HG02610 (cell line): Measurements from ENCODE around the gene NXPH2.

ENCODE experiments used
- ATAC-seq: cut with Tn5 transposase; IDR thresholded peaks from one replicate; pipeline ENCODE4 v1.9.1; 2021; ENCODE audit warnings: mild to moderate bottlenecking, moderate library complexity; ENCODE audit not compliant: unreplicated experiment

NXPH2 gene

DNA sequence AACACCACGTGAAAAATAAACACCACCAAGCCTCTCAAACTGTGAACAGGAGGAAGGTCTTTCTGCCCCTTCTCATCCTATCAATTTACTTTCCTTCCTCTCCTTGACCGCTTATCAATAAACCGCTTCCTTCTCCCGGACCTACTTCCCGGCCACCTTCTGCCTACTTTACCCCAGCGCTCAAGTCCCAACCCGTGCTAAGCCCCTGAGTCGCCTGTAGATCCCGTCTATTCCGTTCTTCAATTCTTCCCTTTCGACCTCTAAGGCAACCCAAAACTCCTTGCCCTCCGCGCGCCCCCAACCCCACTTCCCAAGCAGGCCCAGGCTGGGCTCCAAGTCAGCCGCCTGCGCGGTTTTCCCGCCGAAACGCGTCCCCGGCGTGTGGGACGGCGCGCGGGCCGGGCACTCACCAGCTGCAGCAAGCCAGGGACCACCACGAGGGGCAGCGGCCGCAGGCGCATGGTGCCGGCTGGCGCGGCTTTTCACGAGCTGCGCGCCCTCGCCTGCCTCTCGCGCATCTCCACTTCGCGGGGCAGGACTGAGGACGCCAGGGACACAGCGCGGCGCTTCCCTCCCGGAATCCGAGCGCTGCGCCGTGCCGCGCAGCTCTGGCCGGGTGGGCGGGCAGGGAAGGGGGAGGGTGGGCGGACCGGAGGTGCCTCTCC is at the start of gene NXPH2:
NXPH2 (minus strand) TSS at position 610 of the 665 bp plus-strand sequence; CDS start at position 461, 149 bp downstream.
- no peak for ATAC-seq

DNA sequence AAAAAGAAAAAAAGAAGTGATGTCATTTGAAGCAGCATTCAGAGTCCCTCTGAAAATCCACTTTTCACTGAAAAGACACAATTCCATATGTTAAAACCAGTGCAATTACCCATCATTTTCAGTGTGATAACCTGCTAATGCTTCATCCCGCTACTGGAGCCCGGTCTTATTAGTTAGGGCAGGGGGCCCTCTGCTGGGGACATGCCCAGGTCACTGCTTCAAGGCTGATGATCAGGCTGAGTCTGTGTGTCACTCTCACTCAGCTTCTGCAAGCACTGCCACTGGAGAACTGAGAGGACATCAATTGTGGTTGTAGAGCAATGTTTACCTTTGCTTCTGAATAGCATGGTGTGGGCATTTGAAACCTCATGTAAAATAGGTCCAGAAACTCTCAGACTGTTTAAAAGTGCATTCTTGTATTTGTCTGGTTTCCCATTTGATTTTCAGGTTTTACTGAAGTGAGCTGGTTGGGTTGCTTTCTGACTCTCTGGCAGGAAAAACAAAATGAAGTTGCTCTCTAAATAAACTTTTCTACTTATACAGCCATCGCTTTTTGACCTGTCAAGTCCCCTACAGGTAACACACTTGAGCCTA is 49.2 kb upstream of the NXPH2 start:
- peak; percentile 61 for ATAC-seq

DNA sequence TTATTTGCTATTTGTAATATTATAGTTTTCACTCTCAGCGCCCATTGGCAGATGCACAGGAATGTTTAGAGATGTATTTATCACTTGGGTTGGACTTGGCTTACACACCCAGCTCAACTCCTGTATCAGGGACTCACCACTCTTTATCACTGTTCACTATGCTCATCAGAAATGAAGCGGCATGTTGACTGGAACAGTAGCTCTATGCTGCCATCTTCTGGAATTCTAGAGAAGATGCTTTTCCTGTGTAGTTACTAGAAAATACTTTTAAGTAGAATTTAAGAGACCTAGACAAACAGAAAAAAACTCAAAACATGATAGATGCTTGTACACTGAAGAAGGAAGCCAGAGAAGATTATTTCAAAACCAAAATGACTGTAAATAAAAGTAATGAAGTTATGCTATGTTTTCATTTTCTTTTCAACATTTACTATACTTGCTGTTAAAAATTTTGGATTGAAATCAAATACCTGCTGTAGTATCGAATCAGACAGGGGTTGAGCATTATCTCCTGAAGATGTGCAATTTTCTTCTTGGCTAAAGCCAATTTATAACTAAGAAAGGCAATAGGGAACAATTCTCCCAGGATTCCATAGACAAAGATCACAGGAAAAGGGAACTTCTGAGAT is 47.4 kb upstream of the NXPH2 start:
- peak; percentile 77 for ATAC-seq

DNA sequence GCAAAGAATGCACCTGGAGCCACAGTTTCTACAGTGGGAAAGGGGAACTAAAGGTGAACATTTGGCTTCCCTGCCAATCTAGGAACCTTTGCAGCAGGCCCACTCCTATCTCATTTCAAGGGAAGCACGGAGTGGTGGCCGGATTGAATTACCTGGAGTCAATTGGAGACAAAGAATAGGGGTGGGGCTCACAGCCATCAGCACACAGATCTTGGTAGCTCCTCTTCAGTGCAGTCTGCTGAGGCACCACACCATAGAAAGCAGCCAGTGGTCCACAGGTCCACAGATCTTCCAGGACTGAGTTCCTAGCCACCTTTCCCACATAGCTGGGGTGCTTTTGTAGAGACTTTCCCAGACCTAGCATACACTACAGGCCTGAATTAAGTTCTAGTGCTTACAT is 43.5 kb upstream of the NXPH2 start:
- ATAC-seq, result no peak

DNA sequence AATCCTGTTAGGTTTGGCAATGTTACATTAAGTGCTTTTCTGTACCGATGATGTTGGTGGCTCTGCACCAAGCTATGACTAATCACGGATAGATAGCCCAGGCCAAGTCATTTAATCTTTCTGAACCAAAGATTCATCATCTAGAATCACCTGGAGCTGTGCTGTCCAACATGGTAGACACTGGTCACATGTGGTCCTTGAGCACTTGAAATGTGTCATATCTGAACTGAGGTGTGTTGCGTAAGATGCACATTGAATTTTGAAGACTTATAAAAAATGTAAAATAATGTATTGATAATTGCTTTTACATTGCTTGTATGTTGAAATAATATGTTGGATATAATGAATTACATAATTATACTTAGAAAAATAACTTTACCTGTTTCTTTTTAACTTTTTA is 39.8 kb upstream of the NXPH2 start:
- no peak for ATAC-seq

DNA sequence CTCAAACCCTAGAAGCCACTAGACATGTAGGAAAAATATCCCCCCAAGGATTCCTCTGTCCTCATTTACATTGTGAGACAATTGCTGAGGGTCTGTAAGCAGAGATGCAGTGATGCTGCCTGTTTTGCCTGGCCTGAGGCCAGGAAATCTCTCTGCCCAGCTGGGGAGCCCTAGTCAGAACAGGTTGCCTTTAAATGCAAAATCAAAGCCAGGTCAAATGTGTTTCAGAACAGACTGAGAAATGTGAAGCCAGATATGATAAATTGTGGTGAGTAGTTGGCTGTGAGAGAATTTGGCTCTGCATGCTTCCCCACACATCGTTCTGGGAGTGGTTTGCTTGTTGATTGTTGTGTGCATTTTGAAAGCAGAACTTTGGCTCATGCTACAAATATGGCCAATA is 38.4 kb upstream of the NXPH2 start:
- ATAC-seq, result no peak

DNA sequence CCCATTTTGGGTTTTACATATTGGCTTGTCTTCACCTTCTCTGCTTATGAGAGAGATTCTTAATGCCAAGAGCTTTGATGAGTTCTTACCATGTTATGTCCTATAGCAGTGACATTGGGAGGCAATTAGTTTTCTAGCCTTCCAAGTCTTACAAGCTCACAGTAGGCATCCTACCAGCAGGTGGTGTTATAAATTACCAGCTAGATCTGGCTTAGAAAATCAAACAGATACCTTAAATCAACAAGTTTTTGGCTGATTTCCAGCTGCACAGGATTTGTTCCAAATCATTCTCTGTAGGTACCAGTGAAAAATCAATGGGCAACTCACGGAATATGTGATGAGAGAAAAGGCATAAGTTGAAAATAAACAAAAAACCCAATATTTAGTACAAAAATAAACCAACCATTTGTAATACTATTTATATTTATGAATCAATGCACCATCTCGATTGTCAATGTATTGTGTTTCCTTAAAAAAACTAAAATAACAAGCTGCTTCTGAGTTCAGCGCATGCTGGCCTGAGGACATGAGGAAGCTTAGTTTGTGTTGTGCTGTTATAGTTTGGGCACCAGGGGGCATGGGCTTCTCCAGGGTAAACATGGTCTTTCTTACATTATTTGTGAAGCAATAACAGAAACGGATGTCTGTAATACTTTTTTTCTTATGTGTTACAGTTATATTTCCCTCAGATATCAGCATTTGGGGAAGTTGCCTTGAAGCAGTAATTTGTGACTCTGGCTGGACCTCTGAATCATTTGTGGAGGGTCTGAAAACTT is 34.1 kb upstream of the NXPH2 start:
- ATAC-seq, result peak; percentile 54

DNA sequence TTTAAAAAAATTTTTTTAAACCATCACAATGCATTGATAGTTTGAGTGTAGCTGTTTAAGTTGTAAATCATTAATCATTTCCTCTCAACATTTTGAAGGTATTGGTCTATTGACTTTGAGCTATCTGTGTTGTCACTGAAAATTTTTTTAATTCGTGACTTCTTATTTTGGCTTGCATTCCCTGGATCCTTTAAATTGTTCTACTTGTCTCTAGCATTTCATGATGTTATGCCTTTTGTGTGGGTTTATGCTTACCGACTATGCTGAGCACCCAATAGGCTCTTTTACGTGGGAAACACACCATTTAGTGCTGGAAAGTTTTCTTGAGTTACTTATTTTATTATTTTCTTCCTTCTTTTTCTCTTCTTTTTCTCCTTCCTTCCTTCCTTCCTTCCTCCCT is 31.2 kb upstream of the NXPH2 start:
- no peak for ATAC-seq

DNA sequence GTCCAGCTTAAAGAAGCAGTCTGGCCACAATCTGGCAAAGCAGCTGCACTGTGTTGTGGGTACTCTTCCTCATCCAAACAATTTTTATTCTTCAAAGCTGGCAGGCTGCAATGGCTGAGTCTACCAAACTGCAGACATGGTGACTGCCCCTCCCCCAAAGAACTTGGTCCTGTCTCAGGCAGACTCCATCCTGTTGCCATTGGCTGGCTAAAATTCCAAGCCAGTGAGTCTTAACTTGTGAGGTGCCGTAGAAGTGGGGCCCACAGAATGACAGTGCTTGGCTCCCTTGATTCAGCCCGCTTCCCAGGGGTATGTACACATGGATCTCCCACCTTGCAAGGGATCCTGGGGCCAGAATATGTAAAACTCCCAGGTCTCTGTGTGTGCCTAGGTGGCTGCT is 14.5 kb upstream of the NXPH2 start:
- no peak for ATAC-seq

DNA sequence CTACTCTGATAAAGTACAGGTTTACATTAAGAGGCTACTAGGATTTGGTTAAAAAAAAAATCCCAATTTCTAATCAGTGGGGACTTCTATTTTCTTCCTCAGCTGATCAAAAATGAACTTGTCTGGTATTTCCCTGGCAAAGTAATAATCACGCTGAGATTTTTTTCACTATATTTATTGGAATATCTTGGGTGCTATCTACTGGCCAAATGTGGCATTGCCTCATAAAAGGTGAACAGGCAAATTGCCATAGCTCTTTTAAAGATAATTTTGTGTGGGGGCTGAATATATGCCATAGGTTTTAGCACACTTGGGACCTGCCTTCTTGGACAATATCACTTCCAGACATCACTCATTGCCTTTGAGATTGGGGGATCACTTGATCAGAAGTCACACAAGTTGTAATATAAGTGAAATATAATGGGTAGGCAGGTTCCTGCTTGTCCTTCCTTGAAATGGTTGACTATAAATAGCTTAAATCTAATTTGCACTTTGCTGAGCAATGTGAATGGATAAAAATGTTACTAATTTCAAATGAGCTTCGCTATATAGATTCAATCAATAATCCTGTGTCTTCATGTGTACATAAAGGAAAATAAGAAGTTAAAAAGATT is 7.0 kb upstream of the NXPH2 start:
- peak; percentile 54 for ATAC-seq

DNA sequence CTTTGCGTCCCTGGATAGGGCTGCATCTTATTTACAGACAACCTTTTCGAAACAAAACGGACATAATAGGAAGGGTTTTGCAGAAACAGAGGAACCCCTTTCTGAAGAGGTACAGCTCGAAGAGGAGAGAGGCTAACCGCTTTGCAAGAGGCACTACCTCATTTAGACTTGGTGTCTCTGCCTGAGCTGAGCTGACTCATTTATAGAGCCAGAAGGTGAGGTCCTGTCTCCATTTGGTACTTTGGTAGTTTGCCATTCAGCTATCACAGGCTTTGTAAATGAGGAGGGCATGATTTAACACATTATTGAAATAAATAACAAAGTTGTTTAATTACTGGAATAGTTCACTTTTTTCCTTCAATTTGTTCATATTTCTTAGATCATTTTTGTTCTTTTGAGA is 2.2 kb upstream of the NXPH2 start:
- ATAC-seq, result no peak

DNA sequence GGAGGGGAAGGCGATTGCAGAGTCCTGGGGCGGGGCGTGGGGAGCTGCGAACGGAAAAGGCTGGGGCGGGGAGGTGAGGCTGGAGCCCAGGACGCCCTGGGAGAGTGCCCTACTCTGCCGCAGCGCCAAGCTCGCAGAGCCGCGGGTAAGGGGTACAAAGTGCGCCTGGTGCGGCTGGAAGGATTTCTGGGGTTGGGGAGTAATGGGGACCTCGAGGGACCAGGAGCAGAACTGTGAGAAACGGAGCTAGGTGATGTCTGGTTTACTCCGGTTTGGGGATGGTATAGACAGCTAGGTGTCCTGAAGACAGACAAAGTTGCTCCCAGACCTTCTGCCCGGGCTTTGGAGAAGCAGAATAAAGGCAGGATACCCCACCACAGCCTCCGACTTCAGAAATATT is 718 bp upstream of the NXPH2 start:
- ATAC-seq, result no peak

DNA sequence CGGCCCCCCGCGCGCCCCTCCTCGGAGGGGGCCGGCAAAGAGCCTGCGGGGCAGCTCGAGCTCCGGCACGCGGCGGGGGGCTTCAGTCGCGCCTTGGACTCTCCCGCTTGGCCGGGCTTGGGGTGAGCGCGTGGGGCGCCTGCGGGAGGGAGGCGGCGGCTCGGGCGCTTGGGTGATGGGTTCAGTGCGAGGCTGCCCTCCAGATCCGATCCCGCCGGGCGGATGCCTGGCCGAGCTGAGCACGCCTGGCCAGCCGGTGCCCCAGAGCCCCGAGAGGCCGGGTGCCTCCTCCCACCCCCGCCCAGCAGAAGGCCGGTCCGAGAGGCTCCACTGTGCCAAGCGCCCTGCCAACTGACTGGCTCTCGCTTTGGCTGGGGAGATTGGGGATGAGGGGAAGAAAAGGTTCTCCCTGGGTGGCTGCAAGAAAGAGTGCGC is 273 bp upstream of the NXPH2 start:
- no peak for ATAC-seq

DNA sequence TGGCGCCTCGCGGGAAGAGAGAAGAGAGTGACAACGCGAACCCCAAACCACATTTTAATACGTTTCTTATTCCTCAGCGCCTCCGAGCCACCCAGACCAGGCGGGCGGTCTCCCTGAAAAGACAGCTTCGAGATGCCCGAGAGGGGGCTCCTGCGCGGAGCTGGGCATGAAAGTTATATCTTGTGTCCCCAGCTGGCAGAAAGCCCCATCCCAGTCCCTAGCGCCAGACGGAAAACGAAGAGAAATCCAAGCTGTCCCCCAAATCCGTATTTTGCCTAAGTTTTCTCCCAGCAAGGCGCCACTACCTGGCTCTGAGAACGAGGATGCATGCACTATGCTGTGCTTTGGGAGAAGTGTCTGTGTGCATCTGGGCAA is 797 bp downstream of the NXPH2 start:
- ATAC-seq, result no peak

DNA sequence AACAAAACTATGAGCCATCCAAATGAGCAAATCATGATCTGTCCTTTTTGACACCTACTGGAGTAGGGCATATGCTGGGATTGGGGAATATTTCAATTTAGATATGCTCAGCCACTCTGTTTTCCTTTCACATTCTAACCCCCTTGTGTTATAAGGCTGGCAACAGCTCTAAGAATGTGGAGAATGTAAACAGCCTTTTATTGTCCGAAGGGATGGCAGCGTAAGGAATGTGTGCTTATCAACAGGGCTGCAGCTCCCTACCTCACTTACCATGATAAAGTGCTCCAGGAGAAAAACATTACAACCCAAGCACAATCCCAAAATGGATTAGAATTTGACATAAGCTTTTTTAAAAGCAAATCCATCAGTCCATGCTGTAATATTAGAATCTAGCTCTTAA is 2.2 kb downstream of the NXPH2 start:
- no peak for ATAC-seq

DNA sequence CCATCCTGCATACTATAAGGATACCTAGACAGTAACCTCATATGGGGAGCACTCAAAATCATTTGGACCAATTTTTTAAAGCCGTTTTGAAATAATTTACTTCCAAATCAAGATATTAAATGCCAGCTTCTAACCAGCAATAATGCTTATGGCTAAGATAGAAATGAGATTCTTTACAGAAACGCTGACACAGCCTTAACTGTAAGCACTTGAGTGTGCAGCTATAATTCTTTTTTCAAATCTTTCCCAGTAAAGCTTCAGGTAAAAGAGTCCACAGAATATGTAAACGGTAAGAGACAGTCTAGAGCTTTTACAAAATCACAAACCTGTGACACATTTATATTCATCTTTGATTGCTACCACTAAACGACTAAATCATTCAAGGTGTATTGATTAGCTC is 4.5 kb downstream of the NXPH2 start:
- no peak for ATAC-seq

DNA sequence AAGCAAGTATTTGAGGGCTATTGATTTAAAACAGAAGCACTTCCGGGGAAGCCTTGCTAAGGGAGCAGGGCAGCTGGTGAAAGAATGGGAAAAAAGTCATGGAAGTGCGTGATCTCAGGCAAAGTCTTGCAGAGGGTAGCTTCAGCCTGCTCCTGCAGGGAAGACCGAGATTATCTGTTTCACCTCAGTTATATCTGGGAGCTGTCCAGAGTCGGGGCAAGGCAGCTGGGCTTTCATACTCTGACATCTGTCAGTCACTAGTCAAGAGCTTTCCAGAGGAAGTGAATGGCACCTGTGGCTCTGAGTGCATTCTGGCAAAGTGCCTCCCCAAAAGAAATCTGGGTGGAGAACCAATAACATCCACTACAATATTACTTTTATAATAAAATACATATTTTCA is 8.7 kb downstream of the NXPH2 start:
- ATAC-seq, result no peak

DNA sequence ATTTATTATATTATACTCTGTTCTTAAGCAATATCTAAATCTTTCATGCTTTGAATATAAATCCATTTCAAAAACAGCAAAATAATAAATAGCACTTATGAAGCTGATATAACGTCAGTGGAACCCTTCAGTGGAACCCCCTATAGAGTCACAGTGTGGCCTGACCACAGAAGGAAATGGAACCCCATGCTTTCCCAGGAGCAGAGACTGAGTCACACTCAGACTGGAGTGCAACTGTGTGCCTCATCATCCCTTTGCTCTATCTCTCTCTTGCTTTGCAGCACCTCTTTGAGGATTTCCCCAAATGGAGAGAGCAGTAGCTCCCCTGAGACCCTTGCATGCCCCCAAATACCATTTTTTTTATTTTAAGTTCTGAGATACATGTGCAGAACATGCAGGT is 13.1 kb downstream of the NXPH2 start:
- ATAC-seq, result no peak

DNA sequence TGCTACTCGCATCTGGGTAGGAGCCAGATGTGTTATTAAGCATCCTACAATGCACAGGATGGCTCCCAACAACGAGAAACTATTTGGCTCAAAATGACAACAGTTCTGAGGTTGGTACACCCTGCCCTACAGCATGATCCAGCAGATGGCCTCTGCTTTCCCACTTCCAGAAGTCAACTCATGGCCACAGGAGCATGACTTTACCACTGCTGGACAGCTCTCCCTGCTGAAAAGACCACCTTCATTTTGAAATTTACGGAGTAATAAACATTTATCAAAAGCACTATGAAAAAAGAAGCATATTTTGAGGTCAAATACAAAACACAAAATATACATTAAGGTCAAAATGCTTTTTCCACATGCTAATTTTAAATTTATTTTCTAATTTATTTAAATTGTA is 13.7 kb downstream of the NXPH2 start:
- no peak for ATAC-seq

DNA sequence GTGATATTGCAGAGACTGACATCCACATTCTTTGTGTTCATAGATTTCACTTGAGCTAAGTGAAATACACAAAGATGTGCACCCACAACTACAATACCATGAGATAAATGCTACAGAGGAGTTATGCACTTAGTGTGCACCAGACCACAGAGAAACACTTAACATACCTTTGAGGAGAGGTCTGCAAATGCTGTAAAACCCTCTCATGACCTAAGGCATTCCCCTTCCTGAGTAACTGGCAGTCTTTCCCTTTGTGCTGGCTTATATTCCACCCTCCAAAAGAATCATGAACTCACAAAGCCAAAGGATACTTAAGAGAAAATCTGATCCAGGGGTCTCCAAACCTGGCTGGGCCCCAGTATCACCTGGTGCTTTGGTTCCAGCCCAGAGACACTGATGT is 16.2 kb downstream of the NXPH2 start:
- ATAC-seq, result no peak

DNA sequence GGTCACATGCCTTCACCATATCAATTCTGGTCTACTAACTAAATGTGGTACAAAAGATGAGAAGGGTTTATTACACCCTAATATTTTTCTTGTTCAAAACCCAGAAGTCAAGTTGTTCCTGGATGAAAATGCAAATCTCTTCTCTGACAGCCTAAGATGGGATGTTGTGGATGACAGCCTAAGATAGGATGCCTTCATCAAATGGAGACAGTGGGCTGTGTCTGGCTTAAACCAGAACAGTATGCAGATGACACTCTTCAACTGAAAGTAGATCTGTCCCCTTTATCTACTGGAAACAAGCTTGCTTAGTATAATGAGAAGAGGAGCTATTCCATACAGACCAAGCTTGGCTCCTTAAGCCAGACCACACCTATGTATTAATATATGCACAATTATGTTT is 17.7 kb downstream of the NXPH2 start:
- no peak for ATAC-seq
